Measurements from ENCODE around the gene NKX1-2. TPM values are rescaled to one million over a fixed set of nuclear protein-coding genes. Genes with fewer than 3 reads are reported as not detected.

The NKX1-2 gene
- total RNA-seq, 2 donors from 2014 or later, result not detected

- Mint-ChIP-seq H3K4me1 (ENCODE audit: low read depth in 2 of 2) (peaks cover 11 to 12% of the 10 kb centered on the region in 2 donors), H3K9me3 (no peaks in the 10 kb centered on the region), H3K27me3 (no peaks in the 10 kb centered on the region), H3K4me3 (no peak overlapping the region), H3K27ac (no peak overlapping the region), H3K36me3 (peaks cover 19% of the 10 kb centered on the region)
- DNase-seq (ENCODE audit: low spot score) (no peak), ATAC-seq (no peak)
Measured at GRCh38 chr10:124407456-124407855, 42.4 kb downstream of the NKX1-2 start.

DNA sequence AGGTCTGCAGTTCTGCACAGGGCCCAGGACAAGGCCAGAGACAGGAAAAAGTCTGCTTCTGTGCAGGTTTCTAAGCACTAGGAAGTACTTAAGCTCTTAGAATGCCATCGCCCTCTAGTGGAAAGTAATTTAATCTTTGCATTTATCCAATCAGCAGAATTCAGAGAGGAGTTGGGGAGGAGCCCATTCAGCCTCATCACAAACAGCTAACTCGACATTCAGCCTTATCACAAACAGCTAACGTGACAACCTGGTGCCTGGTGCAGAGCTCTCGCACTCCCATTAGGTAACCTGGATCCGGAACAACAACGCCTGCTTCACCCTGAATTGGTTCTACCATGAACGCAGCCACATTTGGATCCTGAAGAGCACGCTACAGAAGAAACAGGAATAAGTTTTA lies 46.3 kb downstream of the NKX1-2 start:
- Mint-ChIP-seq H3K27ac (peak overlapping the region in 1 of 2 donors; percentile 37), H3K4me3 (no peak overlapping the region), H3K9me3 (no peaks in the 10 kb centered on the region), H3K4me1 (ENCODE audit: low read depth in 2 of 2) (peaks cover 9 to 11% of the 10 kb centered on the region in 2 donors), H3K27me3 (no peaks in the 10 kb centered on the region), H3K36me3 (peaks cover 19% of the 10 kb centered on the region)
- no peak for DNase-seq (ENCODE audit: low spot score)
- peak; percentile 74 to 80 for ATAC-seq

GRCh38 chr10:124402273-124402672 lies 47.6 kb downstream of the NKX1-2 start:
- Mint-ChIP-seq H3K4me1 (ENCODE audit: low read depth in 2 of 2) (peaks cover 9 to 11% of the 10 kb centered on the region in 2 donors), H3K4me3 (no peak overlapping the region), H3K27me3 (no peaks in the 10 kb centered on the region), H3K9me3 (no peaks in the 10 kb centered on the region), H3K27ac (no peak overlapping the region), H3K36me3 (peaks cover 14% of the 10 kb centered on the region)
- DNase-seq (ENCODE audit: low spot score), result no peak
- no peak for ATAC-seq

- H3K27ac Mint-ChIP-seq, result no peak overlapping the region
- no peak for ATAC-seq
- H3K9me3 Mint-ChIP-seq, result no peaks in the 10 kb centered on the region
- no peak for DNase-seq (ENCODE audit: low spot score)
- H3K36me3 Mint-ChIP-seq, result peaks cover 10% of the 10 kb centered on the region
- no peak overlapping the region for H3K4me3 Mint-ChIP-seq
- no peaks in the 10 kb centered on the region for H3K27me3 Mint-ChIP-seq
- H3K4me1 Mint-ChIP-seq (ENCODE audit: low read depth in 2 of 2), result peaks cover 9 to 11% of the 10 kb centered on the region in 2 donors
Measured at GRCh38 chr10:124401633-124402032, 48.2 kb downstream of the NKX1-2 start.

Other genes starting within 250 kb of the NKX1-2 start
- 10 to 100 TPM; 33.4 to 37.5 TPM for gene OAT, start 31.1 kb downstream of the NKX1-2 start, total RNA-seq
- 1 to 10 TPM; 4.4 to 6.1 TPM for gene LHPP, start 11.8 kb upstream of the NKX1-2 start, total RNA-seq

All from natural killer cell treated with Interleukin-12 subunit alpha and Interleukin-12 subunit beta and Interleukin-15 and Interleukin-18, amount 100 ng/mL, for 72 hours (primary cell).